GM12864 (cell line): ENCODE data around the gene MAST4.

Experiments used
- DNase-seq: peaks from one replicate; pipeline ENCODE4 v3.0.0-alpha.2; 2011; ENCODE audit warnings: low read depth
- H3K4me3 ChIP-seq: 2 replicates; pipeline ENCODE4 v1.5.1; 2011; ENCODE audit warnings: mild to moderate bottlenecking, low read depth, low read length, control low read depth
- TF ChIP-seq, protein P1 (sequence below): IDR thresholded peaks from 2 replicates; pipeline ENCODE4 v1.5.1; 2011; ENCODE audit warnings: low read depth, mild to moderate bottlenecking, moderate library complexity, low read length, control low read depth, inconsistent platforms; ENCODE audit errors: missing control alignments

MAST4 gene

DNA sequence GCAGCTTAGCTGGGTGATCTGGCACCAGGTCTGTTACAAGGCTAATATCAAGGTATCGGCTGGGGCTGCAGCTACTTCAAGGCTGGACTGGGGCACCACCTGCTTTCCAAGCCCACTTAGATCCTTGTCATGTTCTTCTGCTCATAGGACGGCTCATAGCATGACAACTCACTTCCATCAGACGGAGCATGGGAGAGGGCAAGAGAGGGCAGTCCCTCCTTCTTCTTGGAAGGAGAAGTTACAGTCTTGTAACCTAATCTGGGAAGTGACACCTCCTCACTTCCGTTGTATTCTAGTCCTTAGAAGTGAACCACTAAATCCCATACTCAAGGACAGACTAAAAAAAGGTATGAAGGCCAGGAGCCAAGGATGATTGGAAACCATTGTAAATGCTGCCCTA is 258.2 kb downstream of the MAST4 start:
- DNase-seq: no peak
- TF ChIP-seq, protein P1, sequence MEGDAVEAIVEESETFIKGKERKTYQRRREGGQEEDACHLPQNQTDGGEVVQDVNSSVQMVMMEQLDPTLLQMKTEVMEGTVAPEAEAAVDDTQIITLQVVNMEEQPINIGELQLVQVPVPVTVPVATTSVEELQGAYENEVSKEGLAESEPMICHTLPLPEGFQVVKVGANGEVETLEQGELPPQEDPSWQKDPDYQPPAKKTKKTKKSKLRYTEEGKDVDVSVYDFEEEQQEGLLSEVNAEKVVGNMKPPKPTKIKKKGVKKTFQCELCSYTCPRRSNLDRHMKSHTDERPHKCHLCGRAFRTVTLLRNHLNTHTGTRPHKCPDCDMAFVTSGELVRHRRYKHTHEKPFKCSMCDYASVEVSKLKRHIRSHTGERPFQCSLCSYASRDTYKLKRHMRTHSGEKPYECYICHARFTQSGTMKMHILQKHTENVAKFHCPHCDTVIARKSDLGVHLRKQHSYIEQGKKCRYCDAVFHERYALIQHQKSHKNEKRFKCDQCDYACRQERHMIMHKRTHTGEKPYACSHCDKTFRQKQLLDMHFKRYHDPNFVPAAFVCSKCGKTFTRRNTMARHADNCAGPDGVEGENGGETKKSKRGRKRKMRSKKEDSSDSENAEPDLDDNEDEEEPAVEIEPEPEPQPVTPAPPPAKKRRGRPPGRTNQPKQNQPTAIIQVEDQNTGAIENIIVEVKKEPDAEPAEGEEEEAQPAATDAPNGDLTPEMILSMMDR: no peak
- no peak overlapping the region for H3K4me3 ChIP-seq

DNA sequence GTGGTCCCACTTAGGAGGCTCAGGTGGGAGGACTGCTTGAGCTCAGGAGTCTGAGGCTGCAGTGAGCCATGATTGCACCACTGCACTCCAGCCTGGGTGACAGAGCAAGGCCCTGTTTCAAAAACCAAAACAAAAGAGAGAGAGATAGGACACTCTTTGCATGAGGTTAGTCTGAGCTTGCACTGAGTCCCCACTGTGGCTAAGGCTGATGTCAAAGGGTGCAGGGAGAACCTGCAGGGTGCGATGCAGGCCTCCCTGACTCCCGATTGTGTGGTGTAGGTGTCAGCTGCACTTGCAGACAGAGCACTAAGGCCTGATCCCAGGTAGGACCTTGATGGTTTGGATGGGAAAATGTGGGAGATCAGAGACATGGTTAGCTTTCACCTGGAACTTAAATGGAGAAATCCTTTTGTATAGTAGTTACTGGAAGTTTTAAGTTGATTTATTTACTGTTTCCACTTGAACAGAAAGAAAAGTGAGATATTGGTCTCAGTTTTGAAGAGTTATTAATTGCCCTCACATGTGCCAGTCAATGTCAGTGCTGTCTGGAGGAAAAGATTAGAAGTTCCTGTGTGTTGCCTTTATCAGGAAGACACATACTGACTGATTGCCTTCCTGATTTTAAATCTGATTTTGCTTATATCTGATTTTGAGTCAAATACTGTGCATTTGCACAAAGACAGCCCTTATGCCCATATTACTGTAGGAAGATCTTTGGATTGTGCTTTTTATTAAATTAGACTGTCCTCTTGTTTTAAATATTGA is 260.0 kb downstream of the MAST4 start:
- H3K4me3 ChIP-seq: no peak overlapping the region
- TF ChIP-seq, protein P1: no peak
- DNase-seq: no peak

DNA sequence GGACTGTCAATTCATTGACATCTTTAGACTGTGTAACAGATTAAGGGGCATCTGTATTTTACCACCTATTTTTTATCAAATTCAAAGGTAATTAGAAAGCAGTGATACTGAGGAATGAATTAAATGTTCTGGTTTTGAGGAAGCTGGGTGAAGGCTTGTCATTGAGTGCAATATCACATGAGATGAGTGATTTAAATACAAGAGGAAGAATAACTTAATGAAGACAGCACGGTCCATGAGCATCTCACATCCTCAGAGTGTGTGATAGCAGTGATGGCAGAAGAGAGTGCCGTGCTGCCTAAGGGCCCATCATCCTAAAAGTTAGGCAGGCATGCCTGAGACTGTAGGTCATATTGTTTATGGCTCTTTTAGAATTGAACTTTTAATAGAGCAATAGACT is 263.3 kb downstream of the MAST4 start:
- no peak overlapping the region for H3K4me3 ChIP-seq
- TF ChIP-seq, protein P1: no peak
- no peak for DNase-seq

DNA sequence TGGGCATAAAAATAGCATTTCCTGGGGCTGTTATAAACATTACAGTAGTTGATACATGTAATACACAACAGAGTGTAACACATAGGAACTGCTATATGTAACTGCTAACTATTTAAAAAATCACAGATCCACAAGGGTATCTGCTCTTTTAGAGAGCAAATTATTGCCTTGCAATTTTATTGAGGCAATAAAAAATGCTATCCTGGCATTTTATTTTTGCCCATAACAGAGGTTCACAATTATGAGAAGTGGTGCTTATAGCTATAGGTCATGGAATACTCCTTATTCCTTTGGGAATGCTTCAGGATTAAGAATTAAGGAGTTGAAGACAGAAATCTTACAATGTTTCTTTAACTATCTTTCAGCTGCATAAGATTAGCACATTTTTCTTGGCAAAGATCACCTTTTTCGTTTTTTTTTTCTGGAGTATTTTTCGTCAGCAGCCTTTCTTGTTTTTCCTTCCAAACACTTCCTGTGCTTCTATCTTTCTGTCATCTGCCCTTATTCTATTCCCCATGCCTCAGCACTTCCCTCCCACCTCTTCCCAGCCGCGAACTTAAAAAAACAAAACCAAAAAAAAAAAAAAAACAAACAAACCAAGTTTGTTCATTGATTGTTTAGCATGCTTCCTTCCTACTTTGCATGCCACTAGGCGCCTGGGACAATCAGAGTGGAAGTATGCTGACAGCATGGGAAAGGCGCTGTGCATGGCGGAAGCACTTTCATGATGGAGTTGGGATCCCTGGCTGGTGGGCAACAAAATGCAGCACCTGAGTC is 264.2 kb downstream of the MAST4 start:
- no peak overlapping the region for H3K4me3 ChIP-seq
- no peak for DNase-seq

DNA sequence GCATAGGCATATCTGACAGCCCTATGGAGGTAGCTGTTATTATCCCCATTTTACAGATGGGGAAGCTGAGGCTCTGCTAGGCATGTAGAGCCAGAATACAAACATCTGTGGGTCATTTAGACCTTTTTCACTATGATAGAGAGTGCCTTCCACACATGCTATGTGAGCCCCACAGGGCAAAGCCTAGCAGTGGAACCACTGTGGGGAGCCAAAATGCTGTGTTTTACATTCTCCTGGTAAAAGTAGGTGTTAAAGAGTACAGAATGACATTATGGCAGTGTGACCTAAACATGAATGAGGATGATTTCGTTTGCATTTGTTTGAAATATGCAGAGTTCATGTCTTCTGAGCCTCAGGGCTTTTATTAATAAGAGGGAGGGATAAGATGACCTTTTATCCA is 265.2 kb downstream of the MAST4 start:
- DNase-seq: no peak
- TF ChIP-seq, protein P1: no peak

More for the DNA sequence above, 264.2 kb downstream of the MAST4 start:
- TF ChIP-seq, protein P1: no peak

DNA sequence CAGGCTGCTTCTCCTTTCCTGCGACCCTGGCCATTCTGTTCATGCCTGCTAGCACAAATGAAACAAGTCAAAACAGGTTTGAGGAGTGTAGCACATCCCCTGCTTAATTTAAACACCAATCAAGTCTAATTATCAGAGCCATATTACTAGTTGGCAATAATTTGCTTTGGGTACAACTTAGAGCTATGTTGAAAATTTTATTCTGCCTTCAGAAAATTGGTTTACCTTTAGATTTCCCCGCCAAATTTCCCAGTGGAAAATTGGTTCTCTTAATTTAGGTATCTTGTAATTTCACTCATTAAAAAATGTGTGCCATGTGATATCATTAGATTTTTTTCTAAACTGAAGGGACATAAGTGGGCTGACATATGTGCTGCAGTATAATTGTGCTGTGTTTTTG is 265.8 kb downstream of the MAST4 start:
- TF ChIP-seq, protein P1: no peak

More for the DNA sequence above, 265.2 kb downstream of the MAST4 start:
- H3K4me3 ChIP-seq: no peak overlapping the region

More for the DNA sequence above, 265.8 kb downstream of the MAST4 start:
- no peak overlapping the region for H3K4me3 ChIP-seq
- DNase-seq: no peak
